KOPT-K1 (cell line): ENCODE measurements around the gene MSL2.
"Not testable (repeated sequence)": the region's sequence is repeated elsewhere in the genome, so short reads cannot be mapped to it uniquely, and the experiment has no call there.

Experiments used
- H3K27ac ChIP-seq: fragments of 200-600 bp; sonication (generic); 2 replicates; pipeline ENCODE4 v1.5.1; 2016; ENCODE audit warnings: antibody characterized with exemption, mild to moderate bottlenecking, low read depth, low read length; ENCODE audit not compliant: poor library complexity, severe bottlenecking
- H3K36me3 ChIP-seq: fragments of 200-600 bp; sonication (generic); 2 replicates; pipeline ENCODE4 v1.5.1; 2017; ENCODE audit warnings: antibody characterized with exemption, mild to moderate bottlenecking, low read length, moderate library complexity; ENCODE audit not compliant: insufficient read depth
- H3K9me3 ChIP-seq: fragments of 200-600 bp; sonication (generic); 2 replicates; pipeline ENCODE4 v1.5.1; 2017; ENCODE audit warnings: antibody characterized with exemption, low read length, mild to moderate bottlenecking; ENCODE audit not compliant: insufficient read depth, poor library complexity, severe bottlenecking

The MSL2 gene, protein sequence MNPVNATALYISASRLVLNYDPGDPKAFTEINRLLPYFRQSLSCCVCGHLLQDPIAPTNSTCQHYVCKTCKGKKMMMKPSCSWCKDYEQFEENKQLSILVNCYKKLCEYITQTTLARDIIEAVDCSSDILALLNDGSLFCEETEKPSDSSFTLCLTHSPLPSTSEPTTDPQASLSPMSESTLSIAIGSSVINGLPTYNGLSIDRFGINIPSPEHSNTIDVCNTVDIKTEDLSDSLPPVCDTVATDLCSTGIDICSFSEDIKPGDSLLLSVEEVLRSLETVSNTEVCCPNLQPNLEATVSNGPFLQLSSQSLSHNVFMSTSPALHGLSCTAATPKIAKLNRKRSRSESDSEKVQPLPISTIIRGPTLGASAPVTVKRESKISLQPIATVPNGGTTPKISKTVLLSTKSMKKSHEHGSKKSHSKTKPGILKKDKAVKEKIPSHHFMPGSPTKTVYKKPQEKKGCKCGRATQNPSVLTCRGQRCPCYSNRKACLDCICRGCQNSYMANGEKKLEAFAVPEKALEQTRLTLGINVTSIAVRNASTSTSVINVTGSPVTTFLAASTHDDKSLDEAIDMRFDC

DNA sequence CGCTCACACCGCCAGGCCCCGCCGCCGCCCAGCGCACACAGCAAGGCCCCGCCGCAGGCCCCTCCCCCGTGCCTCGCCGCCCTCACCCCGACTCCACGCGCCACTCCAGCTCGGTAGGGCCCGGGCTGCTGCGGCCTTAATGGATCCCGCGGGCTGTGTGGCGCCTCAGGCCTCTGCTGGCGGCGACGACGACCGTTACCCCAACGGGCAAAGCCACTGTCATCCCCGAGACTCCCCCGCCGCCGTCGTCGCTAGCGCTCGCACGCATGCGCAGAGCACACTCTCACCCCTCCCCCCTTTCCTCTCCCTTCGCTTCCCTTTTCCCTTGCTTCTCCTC lies at the start of gene MSL2:
TSS of gene MSL2 (minus strand) at position 272 of the 337 bp plus-strand sequence. CDS start 1,222 bp downstream, outside the sequence.
- Histone ChIP-seq H3K9me3 (peaks cover 11% of the 10 kb centered on the region), H3K27ac (peak within 1 kb of the TSS; percentile 99), H3K36me3 (peaks cover 33% of the 10 kb centered on the region)

- no peaks in the 10 kb centered on the region for H3K36me3 ChIP-seq
- H3K9me3 ChIP-seq = no peaks in the 10 kb centered on the region
- no peak overlapping the region for H3K27ac ChIP-seq
Measured at GRCh38 chr3:136245691-136246090, 49.6 kb upstream of the MSL2 start.

GRCh38 chr3:136239094-136239493 lies 43.0 kb upstream of the MSL2 start:
- no peak overlapping the region for H3K27ac ChIP-seq

GRCh38 chr3:136237961-136238649 lies 42.0 kb upstream of the MSL2 start:
- H3K27ac ChIP-seq = no peak overlapping the region
- H3K36me3 ChIP-seq = no peaks in the 10 kb centered on the region
- H3K9me3 ChIP-seq = no peaks in the 10 kb centered on the region

More at GRCh38 chr3:136239094-136239493, 43.0 kb upstream of the MSL2 start:
- H3K9me3 ChIP-seq = no peaks in the 10 kb centered on the region
- no peaks in the 10 kb centered on the region for H3K36me3 ChIP-seq

DNA sequence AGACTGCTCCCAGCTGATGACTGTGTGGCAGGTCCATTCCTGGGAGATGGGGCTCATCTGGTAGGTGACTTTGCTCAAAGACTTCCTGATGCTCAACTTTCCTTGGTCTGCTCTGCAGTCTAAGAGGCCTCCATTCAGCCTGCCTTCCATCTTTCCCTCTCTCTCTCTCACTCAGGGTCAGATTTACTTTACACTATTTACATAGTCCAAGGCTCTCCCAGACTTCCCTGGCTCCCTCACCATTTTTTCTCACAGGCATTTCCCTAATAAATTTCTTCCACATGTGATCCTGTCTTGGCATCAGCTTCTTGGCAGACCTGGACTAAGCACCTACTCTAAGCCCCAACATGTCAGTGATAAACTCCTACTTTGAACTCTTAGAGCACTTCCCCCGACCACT lies 41.0 kb upstream of the MSL2 start:
- Histone ChIP-seq H3K9me3 (no peaks in the 10 kb centered on the region), H3K36me3 (no peaks in the 10 kb centered on the region), H3K27ac (no peak overlapping the region)

DNA sequence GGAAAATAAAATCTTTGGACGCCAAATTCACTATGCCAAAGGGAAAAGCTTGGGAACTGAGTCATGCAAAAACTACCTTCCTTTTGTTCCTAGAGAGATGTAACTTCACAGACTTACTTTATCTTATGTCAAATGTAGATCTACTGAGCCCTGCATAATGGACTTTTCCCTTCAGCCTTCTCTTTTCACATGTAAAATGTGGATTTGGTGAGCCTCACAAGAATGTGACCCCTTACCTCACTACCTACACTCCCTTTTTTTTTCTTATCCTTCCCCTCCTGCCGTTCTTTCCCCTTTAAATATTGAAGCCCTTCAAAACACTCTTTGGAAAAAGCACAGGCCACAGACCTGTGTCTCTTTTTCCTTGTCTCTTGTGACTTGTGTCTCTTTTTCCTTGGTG lies 40.0 kb upstream of the MSL2 start:
- no peaks in the 10 kb centered on the region for H3K9me3 ChIP-seq
- no peaks in the 10 kb centered on the region for H3K36me3 ChIP-seq
- H3K27ac ChIP-seq = no peak overlapping the region

- no peaks in the 10 kb centered on the region for H3K9me3 ChIP-seq
- H3K27ac ChIP-seq = no peak overlapping the region
- no peaks in the 10 kb centered on the region for H3K36me3 ChIP-seq
Measured at GRCh38 chr3:136235545-136235944, 39.4 kb upstream of the MSL2 start.

DNA sequence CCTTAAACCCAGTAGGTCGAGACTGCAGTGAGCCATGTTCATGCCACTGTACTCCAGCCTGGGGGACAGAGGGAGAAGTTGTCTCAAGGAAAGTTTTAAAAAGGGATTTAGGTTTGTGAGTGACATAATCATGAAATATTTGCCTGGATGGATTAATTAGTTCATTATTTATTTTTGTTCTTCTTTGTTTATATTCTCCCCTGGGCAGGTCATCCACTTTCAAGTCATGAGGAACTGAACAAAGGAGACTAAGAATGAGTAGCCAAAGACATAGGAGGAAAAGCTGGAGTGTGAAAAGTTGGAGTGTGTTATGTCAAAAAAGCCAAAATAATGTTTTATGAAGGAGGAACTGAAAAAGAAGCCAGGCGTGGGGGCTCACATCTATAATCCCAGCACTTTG lies 36.3 kb upstream of the MSL2 start:
- H3K36me3 ChIP-seq = no peaks in the 10 kb centered on the region
- H3K9me3 ChIP-seq = no peaks in the 10 kb centered on the region
- no peak overlapping the region for H3K27ac ChIP-seq

- H3K9me3 ChIP-seq, H3K36me3 ChIP-seq, H3K27ac ChIP-seq: not testable (repeated sequence)
Measured at GRCh38 chr3:136222746-136223145, 26.6 kb upstream of the MSL2 start.

GRCh38 chr3:136211547-136211946 lies 15.4 kb upstream of the MSL2 start:
- Histone ChIP-seq H3K9me3 (no peaks in the 10 kb centered on the region), H3K36me3 (no peaks in the 10 kb centered on the region), H3K27ac (no peak overlapping the region)

DNA sequence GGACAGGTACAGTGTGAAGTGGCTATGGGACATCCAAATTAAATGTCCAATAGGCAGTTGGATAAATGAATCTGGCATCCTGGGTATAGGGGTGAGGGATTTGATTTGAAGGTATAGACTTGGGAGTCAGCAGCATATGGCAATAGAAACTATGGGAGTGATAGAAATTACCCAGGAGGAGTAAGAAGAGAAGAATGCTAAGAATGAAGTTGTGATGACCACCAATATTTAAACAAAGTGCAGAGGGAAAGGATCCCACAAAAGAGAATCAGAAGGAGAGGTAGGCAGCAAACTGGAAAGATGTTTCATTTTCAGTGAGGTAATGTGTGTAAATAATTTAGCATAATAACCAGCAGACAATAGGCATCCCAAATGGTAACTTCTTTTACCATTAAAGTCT lies 13.8 kb upstream of the MSL2 start:
- H3K9me3 ChIP-seq = no peaks in the 10 kb centered on the region
- no peak overlapping the region for H3K27ac ChIP-seq
- H3K36me3 ChIP-seq = no peaks in the 10 kb centered on the region

- no peaks in the 10 kb centered on the region for H3K9me3 ChIP-seq
- no peak overlapping the region for H3K27ac ChIP-seq
- H3K36me3 ChIP-seq = no peaks in the 10 kb centered on the region
Measured at GRCh38 chr3:136207489-136208115, 11.5 kb upstream of the MSL2 start.

GRCh38 chr3:136199219-136199618 lies 3.1 kb upstream of the MSL2 start:
- H3K27ac ChIP-seq, H3K36me3 ChIP-seq: not testable (repeated sequence)
- peaks cover 11% of the 10 kb centered on the region for H3K9me3 ChIP-seq

DNA sequence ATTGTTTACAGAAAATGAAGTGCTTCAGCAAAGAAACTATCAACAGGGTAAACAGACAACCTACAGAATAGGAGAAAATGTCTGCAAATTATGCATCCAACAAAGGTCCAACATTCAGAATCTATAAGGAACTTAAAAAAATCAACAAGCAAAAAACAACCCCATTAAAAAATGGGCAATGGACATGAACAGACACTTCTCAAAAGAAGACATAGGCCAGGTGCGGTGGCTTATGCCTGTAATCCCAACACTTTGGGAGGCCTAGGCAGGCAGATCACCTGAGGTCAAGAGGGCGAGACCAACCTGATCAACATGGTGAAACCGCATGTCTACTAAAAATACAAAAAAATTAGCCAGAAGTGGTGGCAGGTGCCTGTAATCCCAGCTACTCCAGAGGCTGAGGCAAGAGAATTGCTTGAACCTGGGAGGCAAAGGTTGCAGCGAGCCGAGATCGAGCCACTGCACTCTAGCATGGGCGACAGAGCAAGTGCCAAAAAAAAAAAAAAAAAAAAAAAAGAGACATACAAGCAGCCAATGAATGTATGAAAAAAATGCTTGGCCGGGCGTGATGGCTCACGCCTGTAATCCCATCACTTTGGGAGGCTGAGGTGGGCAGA lies 2.4 kb upstream of the MSL2 start:
- peak overlapping the region; percentile 99 for H3K27ac ChIP-seq
- peaks cover 13% of the 10 kb centered on the region for H3K36me3 ChIP-seq
- peaks cover 11% of the 10 kb centered on the region for H3K9me3 ChIP-seq
